ENCODE results near the gene ADGRG1. TPM values are rescaled to one million over a fixed set of nuclear protein-coding genes. Genes with fewer than 3 reads are reported as not detected.
A peak's percentile ranks its signal among the peaks of the same experiment; 100 is the strongest.
"Not testable (repeated sequence)": the region's sequence is repeated elsewhere in the genome, so short reads cannot be mapped to it uniquely, and the experiment has no call there.

The ADGRG1 gene
- total RNA-seq (2014; rRNA removed; shearing (Covaris generic)): 11.5 and 18.9 TPM in 2 replicates
- 38.4 and 40.5 TPM in 2 replicates for polyA plus RNA-seq (2015; cell fraction: cytosol; rRNA removed)
- polyA plus RNA-seq (2015; cell fraction: nucleus; rRNA removed): 43.5 and 54.5 TPM in 2 replicates

- DNase-seq (ENCODE audit: low read depth): peak; percentile 99
Measured at GRCh38 chr16:57628008-57628781, at the start of gene ADGRG1. Gene ADGRG1 (plus strand): TSS chr16:57628630. CDS start chr16:57650288, 21,658 bp downstream.

DNA sequence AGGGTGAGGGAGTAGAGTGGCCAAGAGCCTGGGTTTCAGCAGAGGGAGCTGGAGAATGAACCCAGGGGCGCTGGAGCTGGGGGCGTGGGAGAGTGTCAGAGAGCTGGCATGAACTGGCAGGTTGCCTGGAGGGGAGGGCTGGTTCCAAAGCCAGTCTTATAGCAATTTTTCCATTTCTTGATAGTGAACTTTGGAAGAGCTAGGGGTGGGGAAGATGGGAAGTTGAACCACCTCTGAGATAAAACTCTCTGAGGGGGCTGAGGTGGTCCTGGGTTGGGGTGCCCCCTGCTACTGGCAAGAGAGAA is 49.1 kb upstream of the ADGRG1 start:
- no peak for DNase-seq (ENCODE audit: low read depth)

DNA sequence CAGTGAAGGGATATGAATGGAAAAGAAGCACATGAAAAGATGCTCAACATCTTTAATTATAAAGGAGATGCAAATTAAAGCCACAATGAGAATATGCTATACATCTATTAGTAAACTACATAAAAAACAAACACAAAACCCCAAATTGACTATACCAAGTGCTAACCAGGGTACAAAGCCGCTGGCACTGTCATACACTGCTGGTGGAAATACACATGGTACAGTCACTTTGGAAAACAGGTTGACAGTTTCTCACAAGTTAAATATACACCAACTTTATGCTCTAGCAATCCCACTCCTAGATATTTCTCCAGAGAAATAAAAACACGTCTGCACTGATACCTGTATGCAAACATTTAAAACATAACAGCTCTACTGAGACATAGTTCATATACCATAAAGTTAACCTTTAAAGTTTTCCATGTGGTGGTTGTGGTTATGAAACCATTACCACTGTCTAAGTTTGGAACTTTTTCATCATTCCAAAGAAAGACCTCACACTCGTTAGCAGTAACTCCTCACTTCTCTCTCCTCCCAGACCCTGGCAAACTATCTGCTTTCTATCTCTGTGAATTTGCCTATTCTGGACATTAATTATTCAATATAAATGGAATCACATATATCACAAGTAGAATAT is 43.3 kb upstream of the ADGRG1 start:
- DNase-seq (ENCODE audit: low read depth): no peak

- no peak for DNase-seq (ENCODE audit: low read depth)
Measured at GRCh38 chr16:57588831-57589230, 39.6 kb upstream of the ADGRG1 start.

DNA sequence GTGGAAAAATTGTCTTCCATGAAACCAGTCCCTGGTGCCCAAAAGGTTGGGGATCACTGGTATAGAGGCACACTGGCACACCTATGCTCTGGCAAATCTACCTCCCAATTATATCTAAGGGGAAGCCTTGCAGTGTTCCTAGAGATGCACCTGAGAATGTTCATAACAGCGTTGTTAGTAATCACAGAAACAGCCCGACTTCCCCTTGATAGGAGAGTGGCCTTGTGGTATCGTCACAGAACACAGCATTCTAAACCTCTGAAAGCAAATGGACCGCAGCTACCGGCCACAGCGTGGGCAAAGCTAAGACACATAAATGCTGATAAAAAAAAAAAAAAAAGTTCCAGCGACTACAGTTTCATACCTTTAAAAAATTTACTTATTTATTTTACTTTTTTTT is 39.1 kb upstream of the ADGRG1 start:
- DNase-seq (ENCODE audit: low read depth): no peak

- DNase-seq (ENCODE audit: low read depth): peak; percentile 81
Measured at GRCh38 chr16:57590654-57591085, 37.8 kb upstream of the ADGRG1 start.

DNA sequence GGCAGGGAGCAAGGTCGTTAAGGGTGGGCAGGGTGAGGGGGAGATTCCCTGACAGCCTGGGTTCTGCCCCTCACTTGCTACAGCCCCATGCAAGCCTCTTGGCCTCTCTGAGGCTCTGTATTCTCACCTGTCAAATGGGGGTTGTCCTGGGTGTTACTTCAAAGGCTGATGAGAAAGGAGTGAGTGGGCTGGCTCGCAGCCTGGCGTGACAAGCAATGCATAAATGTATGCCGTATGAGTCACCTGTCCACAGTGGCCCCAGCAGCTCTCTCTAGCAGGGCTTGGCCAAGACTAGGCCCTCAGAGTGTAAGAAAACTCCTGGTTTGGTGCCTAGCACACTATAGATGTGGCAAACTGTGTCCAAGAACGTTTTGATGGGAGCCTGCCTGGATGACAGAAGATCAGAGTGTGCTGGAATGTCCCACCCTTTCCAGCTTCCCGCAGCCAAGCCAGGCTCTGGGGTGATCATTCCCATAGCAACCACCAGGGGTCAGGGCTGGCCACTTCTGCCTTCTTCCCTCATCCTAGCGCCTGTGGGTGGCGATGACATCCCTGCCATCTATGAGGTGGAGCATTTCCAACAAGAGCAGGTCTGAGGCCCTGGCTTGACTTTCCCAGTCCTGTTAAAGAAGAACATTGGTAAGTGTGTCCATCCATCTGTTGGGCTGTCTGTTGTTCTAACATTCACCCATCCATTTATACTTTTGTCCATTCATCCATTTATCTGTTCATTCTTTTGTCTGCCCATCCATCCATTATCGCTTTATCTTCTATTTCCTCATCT is 37.2 kb upstream of the ADGRG1 start:
- peak; percentile 91 for DNase-seq (ENCODE audit: low read depth)

DNA sequence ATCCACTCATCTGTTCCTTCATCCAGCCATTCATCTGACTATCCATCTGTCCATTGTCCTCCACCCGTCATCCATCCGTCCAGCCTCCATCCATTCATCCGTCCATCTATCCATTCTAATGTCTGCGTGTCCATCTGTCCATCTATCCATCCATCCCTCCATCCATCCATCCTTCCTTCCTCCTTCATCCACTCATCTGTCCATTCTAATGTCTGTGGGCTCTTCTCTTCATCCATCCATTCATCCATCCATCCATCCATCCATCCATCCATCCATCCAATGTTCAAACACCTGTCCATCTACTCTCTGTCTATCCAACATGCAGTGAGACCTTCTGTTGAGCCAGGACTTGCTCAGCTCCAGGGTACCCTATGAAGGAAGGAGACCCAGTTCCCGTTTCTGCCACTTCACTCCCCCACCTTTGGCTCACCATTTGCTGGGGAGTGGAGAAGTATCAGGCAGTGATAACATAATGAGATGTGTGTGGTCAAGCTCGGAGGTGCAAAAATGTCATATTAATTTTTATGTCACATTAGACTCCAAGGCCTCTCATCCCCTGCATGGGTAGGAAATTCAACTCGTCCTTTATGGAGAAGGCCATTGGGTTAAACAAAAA is 36.5 kb upstream of the ADGRG1 start:
- no peak for DNase-seq (ENCODE audit: low read depth)

DNA sequence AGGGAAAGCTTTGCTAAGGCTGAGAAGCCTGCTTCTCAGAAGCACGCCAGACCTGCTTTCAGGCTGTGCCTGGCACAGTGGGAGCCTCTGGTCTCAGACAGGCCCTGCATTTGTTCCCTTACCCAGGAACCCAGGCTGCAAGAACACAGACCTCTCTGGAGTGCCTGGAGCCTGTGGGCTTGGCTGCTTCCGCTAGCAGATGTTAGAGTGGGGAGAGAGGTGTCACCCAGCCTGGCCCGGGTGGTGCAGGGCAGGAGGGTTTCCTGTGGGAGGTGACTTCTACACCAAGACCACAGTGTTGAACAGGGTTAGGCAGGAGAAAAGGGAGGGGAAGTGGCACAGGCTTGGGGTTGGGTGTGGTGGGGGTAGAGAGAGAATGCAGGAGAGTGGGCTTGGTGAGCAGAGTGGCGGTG is 35.8 kb upstream of the ADGRG1 start:
- DNase-seq (ENCODE audit: low read depth): no peak

DNA sequence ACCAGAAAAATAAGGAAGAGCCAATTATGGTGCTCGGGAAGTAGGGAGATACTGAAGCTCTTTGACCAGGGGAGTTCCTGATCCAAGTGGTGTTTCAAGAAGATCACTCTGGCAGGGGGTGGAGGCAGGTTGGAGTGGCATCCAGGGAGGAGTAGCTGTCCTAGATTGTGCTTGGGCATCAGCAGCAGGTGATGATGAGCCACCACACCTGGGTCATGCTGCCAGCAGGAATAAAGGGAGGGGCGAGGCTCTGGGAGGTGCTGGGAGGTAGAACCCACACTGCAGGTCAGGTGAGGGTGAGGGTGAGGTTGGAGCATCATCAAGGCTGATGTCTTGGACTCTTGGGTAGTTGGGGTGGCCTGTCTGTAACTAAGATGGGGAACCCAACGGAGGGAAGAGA is 35.4 kb upstream of the ADGRG1 start:
- DNase-seq (ENCODE audit: low read depth): no peak

DNA sequence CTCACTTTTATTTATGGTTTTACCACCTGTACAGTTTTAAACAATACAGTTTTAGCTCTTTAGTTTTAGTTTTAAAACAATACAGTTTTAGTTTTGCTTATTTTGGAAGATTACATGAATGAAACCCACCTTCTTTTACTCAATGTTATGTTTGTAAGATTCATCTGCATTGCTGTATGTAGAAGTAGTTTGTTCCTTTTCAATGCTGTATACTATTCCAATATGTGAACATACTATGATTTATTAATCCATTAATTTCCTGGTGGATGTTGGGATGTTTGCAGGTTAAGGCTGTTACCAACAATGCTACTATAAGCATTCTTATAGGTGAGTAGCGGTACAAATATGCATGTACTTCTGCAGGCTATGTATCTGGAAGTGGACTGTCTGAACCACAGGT is 34.4 kb upstream of the ADGRG1 start:
- no peak for DNase-seq (ENCODE audit: low read depth)

DNA sequence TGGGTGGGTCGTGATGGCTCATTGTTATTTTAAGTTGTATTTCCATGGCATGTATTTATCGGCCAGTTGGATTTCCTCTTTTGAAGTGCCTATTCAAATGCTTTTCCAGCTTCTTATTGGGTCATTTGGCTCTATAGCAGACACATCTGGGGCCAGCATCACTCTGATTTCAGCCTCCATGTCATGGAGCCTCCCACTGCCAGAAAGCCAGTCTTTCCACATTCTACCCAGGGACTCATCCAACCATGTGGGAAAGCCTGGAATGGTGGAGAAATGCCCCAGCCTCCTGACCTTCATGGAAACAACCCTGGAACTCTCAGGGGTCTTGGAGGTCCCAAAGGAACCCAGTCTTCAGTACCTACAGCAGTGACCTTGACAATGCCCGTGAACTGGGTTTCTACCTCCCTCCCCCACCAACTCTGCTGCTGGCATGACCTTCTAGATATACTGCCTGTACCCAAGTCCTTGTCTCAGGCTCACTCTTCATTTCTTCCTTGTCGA is 33.8 kb upstream of the ADGRG1 start:
- no peak for DNase-seq (ENCODE audit: low read depth)

GRCh38 chr16:57596234-57596633 is 32.2 kb upstream of the ADGRG1 start:
- not testable (repeated sequence) for DNase-seq (ENCODE audit: low read depth)

GRCh38 chr16:57598437-57598836 is 30.0 kb upstream of the ADGRG1 start:
- no peak for DNase-seq (ENCODE audit: low read depth)

GRCh38 chr16:57600048-57600835 is 28.2 kb upstream of the ADGRG1 start:
- peak; percentile 69 for DNase-seq (ENCODE audit: low read depth)

GRCh38 chr16:57600952-57601580 is 27.4 kb upstream of the ADGRG1 start:
- DNase-seq (ENCODE audit: low read depth): no peak

DNA sequence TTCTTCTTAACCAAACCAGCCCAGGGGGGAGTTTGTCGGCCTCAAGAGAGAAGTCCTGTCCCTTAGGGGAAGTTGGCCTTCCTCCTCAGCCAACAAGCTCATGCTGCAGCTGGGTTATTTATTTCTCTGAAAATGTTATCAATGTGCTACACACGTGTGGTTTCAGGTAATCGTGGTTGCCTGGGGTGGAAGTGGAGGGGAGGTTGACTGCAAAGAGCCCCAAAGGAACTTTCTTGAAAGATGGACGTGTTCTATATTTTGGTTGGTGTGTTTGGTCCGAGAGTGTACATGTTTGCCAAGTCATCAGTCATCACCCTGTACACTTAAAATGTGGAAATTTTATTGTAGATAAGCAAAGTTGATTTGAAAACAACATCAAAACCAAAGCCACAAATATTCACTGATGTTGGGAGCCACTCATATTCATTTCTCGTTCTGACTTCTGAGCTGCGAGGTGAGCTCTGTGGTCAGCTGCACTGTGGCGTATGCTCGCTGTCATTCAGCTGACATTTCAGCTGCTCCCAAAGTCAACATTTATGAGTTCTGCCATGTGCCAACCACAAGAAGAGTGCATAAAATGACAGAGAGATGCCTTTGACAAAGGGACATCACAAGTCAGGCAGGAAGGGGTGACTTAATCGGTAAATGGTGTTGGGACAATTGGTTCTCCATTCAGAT is 26.5 kb upstream of the ADGRG1 start:
- no peak for DNase-seq (ENCODE audit: low read depth)

DNA sequence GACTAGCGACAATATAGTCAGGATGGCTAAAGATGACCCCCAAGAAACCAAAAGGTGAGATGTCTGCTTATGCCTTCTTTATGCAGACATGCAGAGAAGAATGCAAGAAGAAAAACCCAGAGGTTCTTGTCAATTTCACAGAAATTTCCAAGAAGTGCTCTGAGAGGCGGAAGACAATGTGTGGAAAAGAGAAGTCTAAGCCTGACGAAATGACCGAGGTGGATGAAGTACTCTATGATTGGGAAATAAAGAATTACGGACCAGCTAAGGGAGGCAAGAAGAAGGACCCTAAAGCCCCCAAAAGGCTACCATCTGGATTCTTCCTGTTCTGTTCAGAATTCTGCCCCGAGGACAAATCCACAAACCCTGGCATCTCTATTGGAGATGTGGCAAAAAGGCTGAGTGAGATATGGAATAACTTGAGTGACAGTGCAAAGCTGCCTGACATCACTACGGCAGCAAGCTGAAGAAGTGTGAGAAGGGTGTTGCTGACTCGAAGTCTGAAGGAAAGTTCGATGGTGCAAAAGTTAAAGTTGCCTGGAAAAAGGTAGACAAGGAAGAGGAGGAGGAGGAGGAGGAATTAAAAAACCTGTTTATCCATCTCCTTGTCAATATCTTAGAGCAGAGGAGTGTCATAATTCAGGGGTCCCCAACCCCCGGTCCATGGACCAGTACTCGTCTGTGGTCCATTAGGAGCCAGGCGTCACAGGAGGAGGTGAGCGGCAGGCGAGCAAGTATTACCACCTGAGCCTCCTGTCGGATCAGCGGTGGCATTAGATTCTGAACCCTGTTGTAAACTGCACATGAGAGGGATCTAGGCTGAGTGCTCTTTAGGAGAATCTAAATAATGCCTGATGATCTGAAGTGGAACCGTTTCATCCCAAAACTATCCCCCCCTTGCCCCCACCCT is 25.1 kb upstream of the ADGRG1 start:
- no peak for DNase-seq (ENCODE audit: low read depth)
